Activated CD4-positive, alpha-beta T cell treated with anti-CD3 and anti-CD28 coated beads, Interleukin-2, Interleukin-6, amounts not matched to agents 100 ng/mL and 50 ng/mL, durations not matched to agents 16 hours and 8 hours (primary cell): ENCODE results near the gene ABCA5.

Source experiments
- DNase-seq: peaks from one replicate; pipeline ENCODE4 v3.0.0-alpha.2; 2020

ABCA5 gene

DNA sequence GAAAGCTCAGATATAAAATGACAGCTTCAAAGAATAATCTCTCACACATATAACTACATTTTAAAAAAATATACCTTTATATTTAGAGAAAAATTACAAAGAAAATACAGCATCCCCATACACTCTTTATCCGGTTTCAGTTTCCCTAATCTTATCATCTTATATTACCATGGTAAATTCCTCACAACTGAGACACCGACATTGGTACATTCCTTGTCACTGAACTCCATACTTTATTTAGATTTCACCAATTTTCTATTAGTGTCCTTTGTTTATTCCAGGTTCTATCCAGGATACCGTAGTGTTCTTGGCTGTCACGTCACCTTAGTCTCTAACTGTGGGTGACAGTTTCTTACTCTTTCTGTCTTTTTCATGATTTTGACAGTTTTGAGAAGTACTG lies 76.3 kb downstream of the ABCA5 start:
- no peak for DNase-seq

DNA sequence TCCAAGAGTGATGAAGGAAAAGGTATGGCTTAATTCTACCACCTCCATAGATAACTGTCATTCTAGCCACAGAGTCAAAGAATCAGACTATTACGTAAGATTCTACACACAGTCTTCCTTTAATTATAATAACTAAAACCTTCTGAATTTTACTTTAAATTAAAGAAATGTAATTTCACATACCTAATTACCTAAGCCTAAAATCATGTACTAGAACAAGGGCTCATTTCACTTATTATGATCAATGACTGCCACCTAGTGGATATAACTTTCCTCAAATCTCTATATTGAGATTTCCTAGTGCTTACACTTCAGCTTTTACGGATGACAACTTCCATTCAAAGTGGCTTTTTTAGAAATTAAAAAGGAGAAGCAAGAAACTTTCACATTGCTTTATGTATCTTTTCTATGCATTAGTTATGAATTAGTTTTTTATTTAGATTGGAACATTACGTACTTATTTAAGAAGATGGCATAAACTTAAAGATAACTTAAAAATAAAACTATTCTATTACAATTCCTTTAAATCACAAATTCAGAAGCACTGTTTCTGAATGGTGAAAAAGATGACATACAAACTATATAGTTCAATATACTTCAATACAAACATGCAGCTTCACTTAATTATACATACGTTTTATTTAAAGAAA lies 80.1 kb downstream of the ABCA5 start:
- peak; percentile 33 for DNase-seq

DNA sequence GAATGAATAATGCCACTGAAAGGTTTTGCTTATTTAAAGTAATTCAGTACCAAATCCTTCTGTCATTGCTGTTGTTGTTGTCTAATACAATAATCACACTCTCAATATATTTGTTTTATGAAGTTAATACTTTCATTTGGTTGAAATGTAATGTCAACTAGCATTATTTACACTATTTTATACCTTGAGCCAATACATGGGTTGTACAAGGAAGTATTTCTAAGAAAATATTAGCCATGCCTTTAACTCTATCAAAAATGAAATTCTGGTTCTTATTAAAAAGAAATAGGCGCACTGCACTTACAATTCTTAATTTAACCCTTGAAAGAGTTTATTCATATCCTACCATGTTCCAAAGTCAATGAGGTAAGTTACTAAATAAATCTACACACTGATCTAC lies 80.7 kb downstream of the ABCA5 start:
- DNase-seq, result no peak

DNA sequence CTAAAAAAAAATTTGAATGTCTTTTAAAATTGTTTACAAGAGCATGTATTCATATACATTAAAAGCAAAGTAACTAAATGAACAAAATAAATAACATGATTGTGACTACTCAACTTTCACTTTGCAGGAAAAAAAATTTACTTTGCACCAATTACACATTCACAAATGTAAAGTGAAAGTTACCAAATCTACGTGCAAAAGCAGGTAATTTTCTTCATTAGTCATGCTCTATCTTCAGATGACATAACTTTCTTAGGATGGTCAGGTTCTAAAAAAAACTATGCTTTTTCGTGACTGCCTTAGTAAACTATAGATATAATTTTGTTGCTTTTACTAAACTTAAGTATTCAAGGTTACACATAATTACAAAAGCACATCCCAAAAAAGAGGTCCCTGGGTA lies 81.3 kb downstream of the ABCA5 start:
- no peak for DNase-seq

DNA sequence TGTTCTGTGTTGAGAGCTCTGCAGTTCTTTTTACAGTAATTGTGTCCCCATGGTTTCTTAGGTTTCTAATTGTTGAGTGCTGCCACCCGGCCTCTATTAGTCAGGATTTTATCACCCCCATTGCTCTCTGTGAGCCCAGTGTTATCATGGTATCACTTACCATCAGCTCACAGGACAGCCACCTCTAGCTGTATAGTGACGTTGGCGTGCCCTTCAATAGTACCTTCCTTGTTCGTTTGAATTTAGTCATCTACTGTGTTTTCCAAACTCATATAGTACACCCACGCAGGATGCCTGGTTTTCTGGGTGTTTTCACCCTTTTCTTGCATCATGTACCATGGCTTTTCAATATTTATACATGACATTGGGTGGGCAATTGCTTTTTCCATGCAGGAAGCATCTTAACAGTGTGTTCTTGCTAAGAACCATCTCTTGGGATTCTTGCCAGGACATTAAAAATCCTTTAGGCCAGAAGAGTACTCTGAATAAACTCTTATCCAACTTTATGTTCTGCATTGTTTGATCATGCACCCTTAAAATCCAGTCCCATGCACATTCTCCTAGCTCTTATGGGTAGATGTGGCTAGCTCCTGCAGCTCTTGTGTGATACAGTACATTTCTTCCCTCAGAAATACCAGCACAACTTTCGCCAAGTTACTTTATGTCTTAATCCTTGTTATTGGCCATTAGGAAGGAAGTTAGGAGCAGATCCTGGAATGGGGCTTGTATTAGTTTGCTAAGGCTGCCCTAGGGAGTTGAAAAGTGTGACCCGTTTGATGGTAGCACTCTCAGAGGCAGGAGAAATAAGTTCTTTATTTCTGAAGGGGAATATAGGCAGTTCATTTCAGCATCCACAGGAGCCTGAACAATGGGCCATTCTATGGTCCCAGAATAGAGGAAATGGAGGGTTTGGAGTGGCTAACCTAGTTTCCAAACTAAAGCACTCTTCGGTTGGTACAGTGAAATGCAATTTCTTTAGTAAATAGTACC lies 87.0 kb downstream of the ABCA5 start:
- DNase-seq, result no peak

DNA sequence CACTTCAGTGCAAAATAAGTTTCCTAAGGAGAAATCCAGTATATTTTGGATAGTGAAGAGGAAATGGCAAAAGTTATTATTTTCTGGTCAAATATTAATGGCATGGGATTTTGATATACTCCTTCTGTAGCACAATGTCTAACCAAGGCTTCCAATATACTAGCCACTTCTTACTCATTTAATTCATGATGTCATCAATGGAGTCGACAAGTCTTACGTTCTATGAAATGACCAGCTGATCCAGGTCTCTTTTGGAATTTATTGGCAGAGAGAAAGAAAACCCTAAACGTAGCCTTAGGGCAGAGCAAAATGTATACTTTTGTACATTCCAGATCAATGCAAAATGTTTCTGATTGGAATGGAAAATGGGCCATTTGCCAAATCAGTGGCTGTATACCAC lies 90.0 kb downstream of the ABCA5 start:
- no peak for DNase-seq

DNA sequence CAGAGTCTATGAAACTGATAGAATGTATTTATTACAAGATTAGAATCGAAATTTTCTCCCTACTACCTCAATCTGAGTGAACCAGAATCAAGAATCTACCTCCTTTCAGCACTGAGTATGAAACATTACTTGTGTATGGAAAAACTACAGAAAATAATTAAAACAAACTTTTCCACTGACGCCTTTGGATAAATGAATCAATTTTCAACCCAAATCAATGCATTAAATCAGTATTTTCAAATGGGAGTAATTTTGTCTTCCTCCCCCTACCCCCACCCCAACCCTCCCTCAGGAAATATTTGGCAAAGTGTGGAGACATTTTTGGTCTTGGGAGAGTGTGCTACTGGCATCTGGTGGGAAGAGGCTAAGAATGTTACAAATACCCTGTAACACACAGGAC lies 90.5 kb downstream of the ABCA5 start:
- DNase-seq, result no peak

DNA sequence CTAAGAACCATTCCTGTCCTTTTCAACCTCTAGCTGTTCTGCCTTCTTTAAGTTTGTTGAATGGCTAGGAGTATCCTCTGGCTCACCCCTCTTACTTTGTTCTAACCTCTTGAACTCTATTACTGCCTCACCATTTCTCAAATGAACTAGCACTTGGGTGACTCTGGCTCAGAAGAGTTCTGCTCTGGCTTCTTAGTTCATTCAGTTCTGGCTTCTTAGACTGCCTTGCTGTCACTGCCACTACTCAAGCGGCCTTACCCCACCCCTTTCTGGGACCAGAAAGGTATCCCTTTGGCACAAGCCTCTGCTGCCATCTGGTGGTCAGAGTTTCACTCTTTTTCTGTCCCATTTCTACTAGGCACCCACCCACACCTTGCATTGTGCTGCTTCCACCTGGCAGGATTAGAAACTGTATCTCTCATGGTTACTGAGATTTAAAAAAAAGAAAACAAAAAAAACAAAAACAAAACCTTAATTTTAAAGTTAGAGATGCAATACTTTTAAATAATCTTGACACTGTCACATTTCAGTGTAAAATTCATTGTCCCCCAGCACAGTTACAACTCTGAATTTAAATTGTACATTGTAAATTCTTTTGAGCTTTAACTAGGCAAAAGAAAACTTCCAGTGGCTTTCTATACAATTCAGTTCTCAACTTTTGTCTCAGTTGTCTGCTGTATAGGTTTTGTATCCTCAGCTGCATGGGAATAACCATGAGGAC lies 91.4 kb downstream of the ABCA5 start:
- peak; percentile 78 for DNase-seq

DNA sequence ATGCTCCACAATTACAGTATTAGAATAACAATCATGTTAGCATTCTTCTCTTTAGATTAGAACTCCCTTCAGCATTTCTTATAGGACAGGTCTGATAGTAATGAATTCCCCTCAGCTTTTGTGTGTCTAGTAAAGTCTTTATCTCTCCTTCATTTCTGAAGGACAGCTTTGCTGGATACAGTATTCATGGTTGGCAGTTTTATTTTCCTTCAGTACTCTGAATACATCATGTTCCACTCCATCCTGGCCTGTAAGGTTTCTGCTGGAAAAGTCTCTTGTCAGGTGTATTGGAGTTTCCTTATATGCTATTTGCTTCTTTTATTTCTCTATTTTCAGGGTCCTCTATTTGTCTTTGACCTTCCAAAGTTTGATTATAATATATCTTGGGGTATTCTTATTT lies 94.3 kb downstream of the ABCA5 start:
- no peak for DNase-seq

DNA sequence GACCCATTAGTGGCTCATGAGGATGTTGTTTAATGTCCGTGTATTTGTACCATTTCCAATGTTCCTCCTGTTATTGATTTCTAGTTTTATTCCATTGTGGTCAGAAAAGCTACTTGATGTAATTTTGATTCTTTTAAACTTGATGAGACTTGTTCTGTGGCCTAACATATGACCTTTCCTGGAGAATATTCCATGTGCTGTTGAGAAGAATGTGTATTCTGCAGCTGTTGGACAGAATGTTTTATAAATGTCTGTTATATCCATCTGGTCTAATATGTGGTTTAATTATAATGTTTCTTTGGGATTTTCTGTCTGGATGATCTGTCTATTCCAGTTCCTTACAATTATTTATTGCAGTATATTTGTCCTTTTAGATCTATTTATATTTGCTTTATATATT lies 95.4 kb downstream of the ABCA5 start:
- no peak for DNase-seq

DNA sequence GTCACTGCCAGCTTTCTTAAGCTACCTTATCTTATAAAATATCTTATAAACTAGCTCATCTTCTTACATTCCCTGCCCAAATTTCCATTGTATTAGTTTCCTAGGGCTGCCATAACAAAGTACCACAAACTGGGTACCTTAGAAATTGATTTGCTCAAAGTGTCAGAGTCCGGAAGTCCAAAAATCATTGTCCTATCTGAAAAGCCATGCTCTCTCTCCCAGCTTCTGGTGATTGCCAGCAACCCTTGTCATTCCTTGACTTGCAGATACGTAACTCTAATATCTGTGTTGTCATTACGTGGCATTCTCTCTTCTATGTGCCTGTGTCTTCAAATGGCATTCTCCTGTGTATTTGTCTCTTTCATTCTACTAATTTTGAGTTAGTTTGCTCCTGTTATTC lies 96.0 kb downstream of the ABCA5 start:
- DNase-seq, result no peak

DNA sequence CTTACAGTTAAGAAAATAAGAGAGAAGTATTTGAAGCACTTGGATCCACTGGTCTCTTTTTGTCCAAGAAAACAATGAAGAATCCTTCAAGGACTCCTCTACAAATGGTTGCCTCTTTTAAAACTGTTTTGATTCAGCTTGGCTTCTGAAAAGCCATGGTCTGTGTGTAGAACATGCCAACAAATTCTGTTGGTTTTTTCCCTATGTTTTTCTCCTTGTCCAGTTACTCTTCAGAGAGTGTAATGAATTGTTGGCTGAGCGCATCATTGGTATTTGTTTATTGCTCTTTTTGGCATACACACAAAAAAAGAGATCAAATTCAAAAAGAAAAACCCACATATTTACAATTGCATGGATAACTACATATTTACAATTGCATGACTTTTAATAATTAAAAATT lies 98.4 kb downstream of the ABCA5 start, which contains the start of gene ABCA10:
TSS of gene ABCA10 (minus strand) at position 249 of the 400 bp plus-strand sequence. CDS start 3,466 bp downstream, outside the sequence.
- no peak for DNase-seq

DNA sequence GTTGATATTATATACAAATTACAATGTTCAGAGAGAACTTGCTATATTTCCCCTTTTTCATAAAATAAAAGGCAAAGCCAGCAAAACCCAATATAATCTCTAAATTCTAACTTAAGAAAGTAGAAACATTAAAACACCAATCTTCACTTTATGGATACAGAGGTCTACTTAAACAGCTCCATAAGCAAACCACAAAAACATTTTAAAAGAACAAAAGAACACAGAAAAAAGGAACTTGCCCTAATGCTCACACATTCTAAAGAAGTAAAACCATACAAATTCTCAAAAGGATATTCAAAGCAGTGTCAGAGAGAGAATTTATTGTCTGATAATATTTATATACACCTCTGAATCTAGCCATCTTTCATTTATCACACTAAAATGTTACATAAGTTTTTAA lies 98.9 kb downstream of the ABCA5 start:
- no peak for DNase-seq

DNA sequence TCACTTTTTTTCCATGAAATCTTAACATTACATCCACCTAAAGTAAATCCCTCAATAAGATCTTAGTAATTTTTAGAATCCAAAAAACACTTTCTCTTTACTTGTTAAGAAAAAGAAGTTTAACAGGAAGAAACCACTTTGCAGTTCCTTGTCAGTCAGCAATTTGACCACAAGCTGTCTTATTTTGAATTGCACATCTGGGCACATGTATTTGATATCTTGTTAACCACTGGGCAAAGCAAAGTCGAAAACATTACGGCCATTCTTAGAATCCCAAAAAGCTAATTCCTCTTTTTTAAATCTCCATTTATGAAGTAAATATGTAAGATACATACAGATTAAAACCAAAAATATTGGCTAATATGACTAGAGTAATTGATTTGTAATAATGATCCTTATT lies 99.4 kb downstream of the ABCA5 start:
- DNase-seq, result no peak

DNA sequence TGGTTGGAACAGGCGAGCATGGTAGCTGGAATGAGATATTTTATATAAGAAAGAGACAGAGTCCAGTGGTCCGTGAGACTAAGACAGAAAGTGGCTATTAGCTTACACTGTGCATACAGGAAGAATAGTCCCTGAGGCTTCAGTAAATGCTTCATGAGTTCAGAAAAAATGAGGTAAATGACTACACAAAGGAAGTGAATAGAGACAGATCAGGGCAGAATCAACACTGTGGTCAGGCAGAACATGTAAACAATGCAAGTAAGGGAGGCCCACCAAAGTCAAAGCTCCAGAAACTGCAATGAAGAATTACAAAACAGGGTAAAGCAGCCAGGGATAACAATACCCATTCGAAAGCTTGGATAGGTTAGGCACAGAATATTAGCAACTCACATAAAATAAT lies 103.1 kb downstream of the ABCA5 start:
- no peak for DNase-seq

DNA sequence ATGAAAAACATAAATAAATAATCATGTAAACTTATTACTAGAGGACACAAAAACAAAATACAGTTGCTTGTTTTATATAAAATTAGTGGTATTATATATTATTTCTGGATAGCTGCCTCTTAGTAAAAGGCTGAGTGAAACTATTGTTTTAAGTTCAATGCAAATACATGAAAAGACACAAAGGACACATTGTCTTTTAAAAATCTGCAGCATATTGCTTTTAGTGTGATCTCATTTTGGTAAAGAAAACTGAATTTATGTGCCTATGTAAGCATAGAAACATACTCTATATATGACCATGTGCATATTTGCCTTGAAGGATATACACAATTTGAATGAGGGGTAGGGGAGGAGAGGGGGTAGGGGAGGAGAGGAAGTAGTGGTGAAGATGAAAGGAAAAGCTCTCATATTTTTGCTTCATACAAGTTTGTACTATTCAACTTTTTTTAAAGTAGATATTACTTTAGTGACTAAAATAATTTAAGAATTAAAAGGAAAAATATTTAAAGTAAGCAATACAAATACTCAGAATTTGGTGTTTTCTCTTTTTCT lies 104.2 kb downstream of the ABCA5 start:
- no peak for DNase-seq

DNA sequence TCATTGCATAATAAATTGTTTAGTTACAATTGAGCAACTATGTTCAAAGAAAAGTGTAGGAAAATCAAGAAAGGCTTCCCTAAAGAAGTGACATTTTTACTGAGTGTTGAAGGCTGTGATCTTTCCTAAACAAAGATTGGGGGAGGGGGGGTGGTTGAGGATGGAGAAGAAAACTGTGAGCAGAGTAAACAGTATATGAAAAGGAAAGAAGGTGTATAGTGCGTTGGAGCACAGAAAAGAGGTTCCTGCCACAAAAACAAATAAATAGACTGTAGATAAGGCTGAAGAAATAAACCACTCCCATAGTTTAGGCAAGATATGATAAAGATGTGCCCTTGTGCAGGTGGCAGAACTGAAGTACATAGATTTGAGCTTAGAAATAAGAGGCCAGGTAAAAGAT lies 106.8 kb downstream of the ABCA5 start:
- no peak for DNase-seq

DNA sequence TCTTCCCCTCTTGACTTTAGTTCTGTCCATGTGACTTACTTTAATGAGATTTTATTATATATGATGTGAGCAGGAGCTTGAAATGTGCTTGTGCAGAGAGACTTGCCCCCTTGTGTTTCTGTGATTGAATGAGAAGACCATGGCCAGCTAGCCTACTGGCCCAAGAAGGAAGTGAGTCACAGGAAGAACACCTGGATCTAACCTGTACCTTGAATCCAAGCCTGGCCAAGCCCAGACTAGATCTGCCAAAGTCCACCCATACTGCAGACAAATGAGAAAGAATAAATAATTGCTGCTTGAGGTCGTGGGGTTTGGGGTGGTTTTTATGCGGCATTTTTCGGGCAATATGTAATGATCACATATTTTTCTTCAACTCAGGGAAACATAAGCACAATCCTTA lies 107.9 kb downstream of the ABCA5 start:
- DNase-seq, result no peak

DNA sequence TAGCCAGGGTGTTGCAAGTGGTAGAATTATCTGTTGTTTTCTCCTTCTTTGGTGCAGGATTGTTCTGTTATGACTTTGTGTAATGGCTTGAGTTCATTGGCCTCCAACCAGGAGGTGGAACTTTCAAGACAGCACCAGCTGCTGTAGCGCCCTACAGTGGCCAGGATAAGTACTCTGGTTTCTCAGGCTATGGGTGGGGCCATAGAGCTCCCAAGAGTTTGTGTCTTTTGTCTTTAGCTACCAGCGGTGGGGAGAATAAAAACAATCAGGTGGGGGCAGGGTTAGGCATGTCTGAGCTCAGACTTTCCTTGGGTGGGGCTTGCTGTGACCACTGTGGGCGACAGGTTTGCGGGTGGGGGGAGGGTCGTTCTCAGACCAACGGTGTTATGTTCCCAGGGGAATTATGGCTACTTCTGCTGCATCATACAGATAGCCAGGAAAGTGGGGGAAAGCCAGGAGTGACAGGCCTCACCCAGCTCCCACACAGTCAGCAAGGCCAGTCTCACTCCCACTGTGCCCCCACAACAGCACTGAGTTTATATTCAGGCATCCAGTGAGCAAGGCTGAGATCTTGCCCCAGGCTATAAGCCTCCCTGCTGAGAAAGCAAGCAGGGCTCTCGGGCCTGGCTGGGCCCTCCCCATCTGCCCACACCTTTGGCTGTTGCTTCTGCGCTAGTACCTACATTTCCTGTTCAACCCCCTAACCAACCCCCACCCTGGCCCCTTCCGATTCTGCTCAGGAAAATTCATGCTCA lies 113.7 kb downstream of the ABCA5 start:
- no peak for DNase-seq

DNA sequence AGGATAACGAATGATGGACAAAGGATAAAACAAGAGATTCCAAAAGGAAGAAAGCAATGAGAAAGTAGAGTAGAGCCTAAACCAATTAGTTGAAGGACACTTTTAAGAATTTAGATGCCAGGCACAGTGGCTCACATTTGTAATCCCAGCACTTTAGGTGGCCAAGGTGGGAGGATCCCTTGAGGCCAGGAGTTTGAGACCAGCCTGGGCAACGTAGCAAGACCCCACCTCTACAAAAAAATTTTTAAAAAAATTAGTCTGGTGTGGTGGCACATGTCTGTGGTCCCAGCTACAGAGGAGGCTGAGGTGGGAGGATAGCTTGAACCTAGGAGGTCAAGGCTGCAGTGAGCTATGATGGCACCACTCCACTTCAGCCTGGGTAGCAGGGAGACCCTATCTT lies 118.3 kb downstream of the ABCA5 start:
- no peak for DNase-seq

DNA sequence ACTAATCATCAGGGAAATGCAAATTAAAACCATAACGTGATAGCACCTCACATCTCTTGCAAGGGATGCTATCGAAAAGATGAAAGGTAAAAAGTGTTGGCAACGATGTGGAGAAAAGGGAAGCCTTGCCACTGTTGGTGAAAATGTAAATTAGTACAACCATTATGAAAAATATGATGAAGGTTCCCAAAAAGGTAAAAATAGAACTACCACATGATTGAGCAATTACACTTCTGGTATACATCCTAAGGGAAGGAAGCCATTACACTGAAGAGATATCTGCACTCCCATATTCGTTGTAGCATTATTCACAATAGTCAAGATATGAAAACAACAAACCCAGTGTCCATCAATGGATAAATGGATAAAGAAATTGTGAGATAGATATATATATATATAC lies 119.8 kb downstream of the ABCA5 start:
- no peak for DNase-seq

DNA sequence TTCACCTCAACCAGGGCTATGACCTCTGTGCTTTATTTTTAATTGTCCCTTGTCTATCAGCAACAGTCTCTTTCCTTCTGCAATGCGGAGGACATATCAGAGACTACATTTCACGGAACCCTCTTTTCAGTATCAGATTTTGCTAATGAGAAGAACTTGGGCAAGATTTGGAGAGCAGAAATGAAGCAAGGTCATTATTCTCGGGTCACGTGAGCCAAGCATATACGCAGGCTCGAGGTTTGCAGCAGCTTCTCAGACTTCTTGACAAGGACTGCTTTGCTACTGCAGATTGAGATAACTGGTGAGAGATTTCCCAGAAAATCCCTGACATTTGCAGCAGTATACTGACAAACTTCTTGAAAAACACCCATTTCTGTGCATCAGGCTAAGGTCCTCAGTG lies 128.7 kb downstream of the ABCA5 start:
- no peak for DNase-seq
